Natural killer cell (primary cell): ENCODE results near the gene PSMD14. TPM values are rescaled to one million over a fixed set of nuclear protein-coding genes. Genes with fewer than 3 reads are reported as not detected.
A peak's percentile ranks its signal among the peaks of the same experiment; 100 is the strongest.
"Not testable (repeated sequence)": the region's sequence is repeated elsewhere in the genome, so short reads cannot be mapped to it uniquely, and the experiment has no call there.

Source experiments
- ATAC-seq, 3 donors: fragments of 150-1000 bp in 2 of 3; fragments of 200-7000 bp in 1 of 3; cut with Tn5 transposase; 1 replicate in 1 of 3; 2 replicates in 2 of 3; pipeline ENCODE4 v1.10.0; 2021; ENCODE audit warnings: mild to moderate bottlenecking in 2 of 3, moderate library complexity in 2 of 3
- DNase-seq, 2 donors: peaks; one replicate each; pipeline versions ENCODE4 v3.0.0 to v3.0.0-alpha.2; 2013 to 2021; ENCODE audit warnings: mixed read lengths in 1 of 2
- H3K27ac ChIP-seq: one replicate; pipeline ENCODE4 v1.5.1; 2013; ENCODE audit warnings: mild to moderate bottlenecking, low read length
- H3K27me3 ChIP-seq: one replicate; pipeline ENCODE4 v1.6.1; 2013; ENCODE audit warnings: low read length; ENCODE audit not compliant: control insufficient read depth, insufficient read depth
- H3K36me3 ChIP-seq: one replicate; pipeline ENCODE4 v1.6.1; 2013; ENCODE audit warnings: low read length; ENCODE audit not compliant: control insufficient read depth, insufficient read depth
- H3K4me1 ChIP-seq: one replicate; pipeline ENCODE4 v1.6.1; 2013; ENCODE audit warnings: low read length; ENCODE audit not compliant: control insufficient read depth, insufficient read depth
- H3K4me3 ChIP-seq: one replicate; pipeline ENCODE4 v1.5.1; 2013; ENCODE audit warnings: low read length
- H3K9me3 ChIP-seq: one replicate; pipeline ENCODE4 v1.6.1; 2013; ENCODE audit warnings: low read length; ENCODE audit not compliant: control insufficient read depth, insufficient read depth
- H3K27ac Mint-ChIP-seq, 2 donors: one replicate each; pipeline ENCODE4 v1.8.0; 2022; ENCODE audit warnings: mild to moderate bottlenecking in 2 of 2, mixed read lengths in 2 of 2, moderate library complexity in 1 of 2
- H3K27me3 Mint-ChIP-seq, 2 donors: one replicate each; pipeline ENCODE4 v1.8.0; 2022; ENCODE audit warnings: low read depth in 2 of 2, mixed read lengths in 2 of 2
- H3K36me3 Mint-ChIP-seq: one replicate; pipeline ENCODE4 v1.8.0; 2022; ENCODE audit warnings: mixed read lengths
- H3K4me1 Mint-ChIP-seq, 2 donors: one replicate each; pipeline ENCODE4 v1.8.0; 2022; ENCODE audit warnings: mixed read lengths in 2 of 2
- H3K4me3 Mint-ChIP-seq: one replicate; pipeline ENCODE4 v1.8.0; 2022; ENCODE audit warnings: mild to moderate bottlenecking, moderate library complexity, mixed read lengths
- H3K9me3 Mint-ChIP-seq, 2 donors: one replicate each; pipeline ENCODE4 v1.8.0; 2022; ENCODE audit warnings: mixed read lengths in 2 of 2
- CTCF ChIP-seq: fragments of 200-600 bp; IDR thresholded peaks from one replicate; pipeline ENCODE4 v1.8.0; 2022; ENCODE audit warnings: antibody characterized with exemption
- WGBS: methylation state at CpG from one replicate; pipeline ENCODE4 v1.1.7; 2013; ENCODE audit warnings: missing lambda C conversion rate; ENCODE audit not compliant: insufficient coverage; 5-methylcytosine and 5-hydroxymethylcytosine counted together
- intact Hi-C: fragments of 100-400 bp; cut with micrococcal nuclease; formaldehyde crosslinking; loops from one replicate; pipeline ENCODE4 v1.14.2; 2022
- total RNA-seq, 4 donors: library from RNA; stranded (reverse); fragments of 120-200 nt in 1 of 4; gene quantifications; one replicate each; pipeline versions ENCODE4 v1.2.3 to v1.2.4, GENCODE V29; 2013 to 2022

The PSMD14 gene
- total RNA-seq, 3 donors from 2014 or later (not counting 1 experiment from before 2014, with no cell fraction given), result 34.2 to 40.9 (median 36.2) TPM

DNA sequence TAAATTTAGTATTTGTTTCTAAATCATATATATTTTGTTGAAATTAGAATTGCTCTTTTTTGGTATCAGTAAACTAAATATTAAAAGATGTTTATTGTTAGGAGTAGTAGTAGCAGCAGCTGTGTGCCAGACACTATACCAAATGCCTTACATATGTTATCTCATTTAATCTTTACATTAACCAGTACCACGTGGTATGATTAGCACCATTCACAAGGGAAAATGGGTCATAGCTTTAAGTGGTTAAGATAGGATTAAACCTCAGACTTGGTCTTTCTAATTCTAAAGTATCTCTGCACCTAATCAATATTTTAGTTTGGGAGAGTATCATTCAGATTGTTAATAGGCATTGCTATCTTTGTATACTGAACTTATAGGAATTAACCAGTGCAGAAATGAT is 29.0 kb downstream of the PSMD14 start:
- Mint-ChIP-seq H3K27me3 (no peaks in the 10 kb centered on the region), H3K9me3 (no peaks in the 10 kb centered on the region), H3K4me1 (peaks cover 14 to 24% of the 10 kb centered on the region in 2 donors), H3K4me3 (no peak overlapping the region), H3K36me3 (no peaks in the 10 kb centered on the region), H3K27ac (no peak overlapping the region)
- no peak overlapping the region for H3K27ac ChIP-seq
- ATAC-seq (no peak), DNase-seq (no peak)
- H3K27me3 ChIP-seq, result no peaks in the 10 kb centered on the region
- H3K36me3 ChIP-seq, result no peaks in the 10 kb centered on the region
- no CpG with 5 or more reads among the region's 1 CpG for WGBS
- intact Hi-C loops, result no loop called here
- H3K4me3 ChIP-seq, result no peak overlapping the region
- H3K4me1 ChIP-seq, result no peaks in the 10 kb centered on the region
- H3K9me3 ChIP-seq, result no peaks in the 10 kb centered on the region
- no peak for TF ChIP-seq CTCF

DNA sequence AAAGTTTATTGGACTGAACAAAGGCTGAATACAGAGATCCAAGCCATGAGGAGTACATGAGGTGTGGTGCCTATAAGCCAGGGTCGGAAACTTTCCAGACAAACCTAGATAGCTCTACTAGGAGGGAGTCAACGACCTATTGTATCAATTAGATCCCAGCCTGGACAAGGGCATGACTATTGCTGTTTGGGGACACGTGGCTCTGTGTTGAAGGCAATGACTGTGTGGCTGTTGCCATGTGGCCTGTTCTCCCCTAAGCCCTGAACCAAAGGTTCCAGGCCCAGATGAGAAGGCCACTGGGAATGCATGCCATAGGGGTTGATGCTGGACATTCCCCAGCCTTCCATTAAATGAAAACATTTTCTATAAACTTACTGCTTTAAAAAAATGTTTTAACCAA is 31.3 kb downstream of the PSMD14 start:
- H3K36me3 Mint-ChIP-seq, H3K27ac Mint-ChIP-seq, H3K9me3 ChIP-seq, DNase-seq, H3K27me3 ChIP-seq, H3K9me3 Mint-ChIP-seq, H3K4me3 ChIP-seq, H3K27ac ChIP-seq, H3K36me3 ChIP-seq, ATAC-seq, H3K4me3 Mint-ChIP-seq, intact Hi-C loops, H3K27me3 Mint-ChIP-seq, H3K4me1 ChIP-seq: not testable (repeated sequence)
- 100% methylated on average over 2 of the region's 3 CpGs for WGBS
- peaks cover 11 to 20% of the 10 kb centered on the region in 2 donors for H3K4me1 Mint-ChIP-seq

GRCh38 chr2:161340930-161341413 is 32.7 kb downstream of the PSMD14 start:
- H3K27me3 ChIP-seq, H3K36me3 Mint-ChIP-seq, H3K9me3 Mint-ChIP-seq, H3K27ac ChIP-seq, H3K4me1 ChIP-seq, H3K9me3 ChIP-seq, DNase-seq, H3K4me3 ChIP-seq, H3K27ac Mint-ChIP-seq, H3K4me3 Mint-ChIP-seq, H3K36me3 ChIP-seq, intact Hi-C loops, H3K27me3 Mint-ChIP-seq: not testable (repeated sequence)
- H3K4me1 Mint-ChIP-seq, result peaks cover 11 to 26% of the 10 kb centered on the region in 2 donors
- WGBS, result 96% methylated on average over 25 of the region's 64 CpGs
- ATAC-seq, result peak in 2 of 3 donors; percentile 24 to 55

DNA sequence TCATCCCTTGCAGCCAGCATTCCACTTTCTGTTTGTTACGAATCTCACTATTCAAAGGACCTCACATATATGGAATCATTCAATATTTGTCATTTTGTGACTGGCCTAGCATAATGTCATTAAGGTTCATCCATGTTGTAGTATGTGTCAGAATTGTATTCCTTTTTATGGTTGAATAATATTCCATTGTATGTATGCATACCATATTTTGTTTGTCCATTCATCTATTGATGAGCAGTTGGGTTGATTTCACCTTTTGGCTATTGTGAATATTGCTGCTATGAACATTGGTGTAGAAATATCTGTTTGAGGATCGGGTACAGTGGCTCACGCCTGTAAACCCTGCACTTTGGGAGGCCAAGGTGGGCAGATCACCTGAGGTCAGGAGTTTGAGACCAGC is 35.0 kb downstream of the PSMD14 start:
- H3K4me1 ChIP-seq, result no peaks in the 10 kb centered on the region
- no peak overlapping the region for H3K27ac ChIP-seq
- 98% methylated on average over 2 of the region's 3 CpGs for WGBS
- no peaks in the 10 kb centered on the region for H3K36me3 ChIP-seq
- DNase-seq (no peak), ATAC-seq (no peak)
- no peak overlapping the region for H3K4me3 Mint-ChIP-seq
- TF ChIP-seq CTCF, result no peak
- H3K27me3 ChIP-seq, result no peaks in the 10 kb centered on the region
- no peaks in the 10 kb centered on the region for H3K9me3 Mint-ChIP-seq
- H3K36me3 Mint-ChIP-seq, result no peaks in the 10 kb centered on the region
- peaks cover 19 to 24% of the 10 kb centered on the region in 2 donors for H3K4me1 Mint-ChIP-seq
- no peaks in the 10 kb centered on the region for H3K27me3 Mint-ChIP-seq
- H3K4me3 ChIP-seq, result no peak overlapping the region
- intact Hi-C loops, result no loop called here
- H3K9me3 ChIP-seq, result no peaks in the 10 kb centered on the region
- H3K27ac Mint-ChIP-seq, result no peak overlapping the region
